Measurements from ENCODE around the gene GLI3. TPM values are rescaled to one million over a fixed set of nuclear protein-coding genes. Genes with fewer than 3 reads are reported as not detected.

The GLI3 gene
- total RNA-seq, 1 experiment from 2014 or later, result 45.0 TPM

- H2BK12ac ChIP-seq (ENCODE audit: insufficient read length, low read depth, low read length), result no peak overlapping the region
- no peaks in the 10 kb centered on the region for H3K9me3 Mint-ChIP-seq
- H3K36me3 Mint-ChIP-seq (ENCODE audit: insufficient read depth in 1 of 3, low read depth in 3 of 3), result peaks cover 2 to 6% (median 5%) of the 10 kb centered on the region in 3 experiments; a peak in 4 of 7 replicates
- no peak overlapping the region; the same call in 1 of the 2 replicates for H3K14ac ChIP-seq (ENCODE audit: insufficient read depth, low read length)
- H3K4ac ChIP-seq (ENCODE audit: low read depth, low read length), result no peak overlapping the region
- H3K56ac ChIP-seq (ENCODE audit: insufficient read length, low read depth, low read length), result no peak overlapping the region
- no peak overlapping the region for H4K5ac ChIP-seq (ENCODE audit: insufficient read length, low read depth, low read length)
- no peak overlapping the region for H3K27ac ChIP-seq (ENCODE audit: insufficient read length, low read depth, low read length)
- H3K9me3 ChIP-seq (ENCODE audit: control insufficient read depth, low read depth, low read length), result no peaks in the 10 kb centered on the region
- no peaks in the 10 kb centered on the region for H4K20me1 ChIP-seq (ENCODE audit: control insufficient read depth, insufficient read depth, insufficient read length)
- TF ChIP-seq, protein P1, sequence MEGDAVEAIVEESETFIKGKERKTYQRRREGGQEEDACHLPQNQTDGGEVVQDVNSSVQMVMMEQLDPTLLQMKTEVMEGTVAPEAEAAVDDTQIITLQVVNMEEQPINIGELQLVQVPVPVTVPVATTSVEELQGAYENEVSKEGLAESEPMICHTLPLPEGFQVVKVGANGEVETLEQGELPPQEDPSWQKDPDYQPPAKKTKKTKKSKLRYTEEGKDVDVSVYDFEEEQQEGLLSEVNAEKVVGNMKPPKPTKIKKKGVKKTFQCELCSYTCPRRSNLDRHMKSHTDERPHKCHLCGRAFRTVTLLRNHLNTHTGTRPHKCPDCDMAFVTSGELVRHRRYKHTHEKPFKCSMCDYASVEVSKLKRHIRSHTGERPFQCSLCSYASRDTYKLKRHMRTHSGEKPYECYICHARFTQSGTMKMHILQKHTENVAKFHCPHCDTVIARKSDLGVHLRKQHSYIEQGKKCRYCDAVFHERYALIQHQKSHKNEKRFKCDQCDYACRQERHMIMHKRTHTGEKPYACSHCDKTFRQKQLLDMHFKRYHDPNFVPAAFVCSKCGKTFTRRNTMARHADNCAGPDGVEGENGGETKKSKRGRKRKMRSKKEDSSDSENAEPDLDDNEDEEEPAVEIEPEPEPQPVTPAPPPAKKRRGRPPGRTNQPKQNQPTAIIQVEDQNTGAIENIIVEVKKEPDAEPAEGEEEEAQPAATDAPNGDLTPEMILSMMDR (conservative IDR thresholded peaks at IDR 0.05), result no peak
- H3T11ph ChIP-seq (ENCODE audit: low read length), result no peak overlapping the region
- H2AFZ ChIP-seq (ENCODE audit: low read length), result no peak overlapping the region
- H2BK20ac ChIP-seq (ENCODE audit: low read depth, low read length, poor library complexity, severe bottlenecking), result no peak overlapping the region
- H4K91ac ChIP-seq (ENCODE audit: insufficient read length, low read depth, low read length), result no peak overlapping the region
- DNase-seq, result no peak
- H3K27me3 Mint-ChIP-seq (ENCODE audit: low read depth), result no peaks in the 10 kb centered on the region
- H3K79me1 ChIP-seq (ENCODE audit: insufficient read depth, low read depth, low read length, poor library complexity, severe bottlenecking), result peaks cover 2% of the 10 kb centered on the region
- H3K27me3 ChIP-seq (ENCODE audit: insufficient read depth, low read length), result no peaks in the 10 kb centered on the region
- no peak overlapping the region for H3K9ac ChIP-seq (ENCODE audit: extremely low read depth, insufficient read length, low read length)
- H2AK5ac ChIP-seq (ENCODE audit: insufficient read length, low read length), result no peak overlapping the region
- H3K23me2 ChIP-seq (ENCODE audit: insufficient read length, low read depth, low read length, poor library complexity, severe bottlenecking), result no peaks in the 10 kb centered on the region
- H3K18ac ChIP-seq (ENCODE audit: insufficient read length, low read depth, low read length), result no peak overlapping the region
- H3K23ac ChIP-seq (ENCODE audit: insufficient read length, low read depth, low read length), result no peak overlapping the region
- no peak overlapping the region for H2BK5ac ChIP-seq (ENCODE audit: insufficient read length, low read length)
- no peak overlapping the region for H3K4me2 ChIP-seq (ENCODE audit: insufficient read depth, insufficient read length, low read length)
- H2BK15ac ChIP-seq (ENCODE audit: low read depth, low read length), result no peak overlapping the region
- H2BK120ac ChIP-seq (ENCODE audit: low read depth, low read length, poor library complexity, severe bottlenecking), result no peak overlapping the region
- no CpG with 5 or more reads among the region's 1 CpG for WGBS (ENCODE audit: extremely low coverage, insufficient read length, low lambda C conversion rate)
- H3K27ac Mint-ChIP-seq, result no peak overlapping the region
- peaks cover 34 to 44% of the 10 kb centered on the region in 2 experiments for H3K4me1 Mint-ChIP-seq
- H4K8ac ChIP-seq (replicated peaks; ENCODE audit: insufficient read length, low read depth, low read length), result no peak overlapping the region
- no peaks in the 10 kb centered on the region for H3K79me2 ChIP-seq (ENCODE audit: insufficient read depth, low read length)
- H3K4me3 Mint-ChIP-seq, result no peak overlapping the region
- no peaks in the 10 kb centered on the region for H3K4me1 ChIP-seq (ENCODE audit: insufficient read depth, low read length)
Measured at GRCh38 chr7:42135728-42136127, 101.3 kb downstream of the GLI3 start.
